ENCODE measurements around the gene EEFSEC.

GRCh38 chr3:128240232-128240631 lies 87.0 kb downstream of the EEFSEC start:
- TF ChIP-seq, protein P1, sequence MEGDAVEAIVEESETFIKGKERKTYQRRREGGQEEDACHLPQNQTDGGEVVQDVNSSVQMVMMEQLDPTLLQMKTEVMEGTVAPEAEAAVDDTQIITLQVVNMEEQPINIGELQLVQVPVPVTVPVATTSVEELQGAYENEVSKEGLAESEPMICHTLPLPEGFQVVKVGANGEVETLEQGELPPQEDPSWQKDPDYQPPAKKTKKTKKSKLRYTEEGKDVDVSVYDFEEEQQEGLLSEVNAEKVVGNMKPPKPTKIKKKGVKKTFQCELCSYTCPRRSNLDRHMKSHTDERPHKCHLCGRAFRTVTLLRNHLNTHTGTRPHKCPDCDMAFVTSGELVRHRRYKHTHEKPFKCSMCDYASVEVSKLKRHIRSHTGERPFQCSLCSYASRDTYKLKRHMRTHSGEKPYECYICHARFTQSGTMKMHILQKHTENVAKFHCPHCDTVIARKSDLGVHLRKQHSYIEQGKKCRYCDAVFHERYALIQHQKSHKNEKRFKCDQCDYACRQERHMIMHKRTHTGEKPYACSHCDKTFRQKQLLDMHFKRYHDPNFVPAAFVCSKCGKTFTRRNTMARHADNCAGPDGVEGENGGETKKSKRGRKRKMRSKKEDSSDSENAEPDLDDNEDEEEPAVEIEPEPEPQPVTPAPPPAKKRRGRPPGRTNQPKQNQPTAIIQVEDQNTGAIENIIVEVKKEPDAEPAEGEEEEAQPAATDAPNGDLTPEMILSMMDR (IDR thresholded peaks at IDR 0.05) = no peak
- TF ChIP-seq EZH2 (IDR thresholded peaks at IDR 0.05) (no peak), EZH2phosphoT487 (IDR thresholded peaks at IDR 0.05) (no peak)
